ENCODE measurements around the gene NCS1.

The NCS1 gene

DNA sequence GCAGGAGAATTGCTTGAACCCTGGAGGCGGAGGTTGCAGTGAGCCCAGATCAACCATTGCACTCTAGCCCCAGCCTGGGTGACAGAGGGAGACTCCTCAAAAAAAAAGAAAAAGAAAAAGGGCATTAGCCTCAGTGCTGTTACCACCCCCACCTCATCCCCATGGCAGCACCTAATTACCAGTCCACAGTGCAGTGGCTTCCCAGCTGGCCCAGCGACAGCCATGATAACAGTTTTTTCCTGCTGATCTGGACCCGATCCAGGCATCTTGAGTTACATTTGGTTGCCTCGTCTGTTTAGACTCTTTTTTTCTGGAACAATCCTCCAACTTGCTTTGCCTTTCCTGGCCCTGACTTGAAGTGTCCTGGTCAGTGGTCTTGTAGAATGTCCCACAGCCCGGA lies 24.4 kb downstream of the NCS1 start:
- DNase-seq, result no peak

DNA sequence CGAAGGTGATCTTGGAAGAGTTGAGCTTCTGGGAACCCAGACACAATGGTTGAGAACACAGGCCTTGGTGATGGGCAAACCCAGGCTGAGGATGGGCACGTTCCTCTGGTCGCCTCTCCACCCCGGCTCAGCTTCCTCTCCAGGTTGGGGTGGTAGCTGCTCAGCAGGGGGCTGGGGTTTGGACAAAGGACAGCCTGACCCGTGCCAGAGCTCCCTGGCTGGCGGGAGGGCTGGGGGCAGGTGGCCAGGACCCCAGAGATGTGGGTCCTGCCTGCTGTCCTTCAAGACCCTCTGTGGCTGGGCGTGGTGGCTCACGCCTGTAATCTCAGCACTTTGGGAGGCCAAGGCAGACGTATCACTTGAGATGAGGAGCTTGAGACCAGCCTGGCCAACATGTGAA lies 25.2 kb downstream of the NCS1 start:
- no peak for DNase-seq

DNA sequence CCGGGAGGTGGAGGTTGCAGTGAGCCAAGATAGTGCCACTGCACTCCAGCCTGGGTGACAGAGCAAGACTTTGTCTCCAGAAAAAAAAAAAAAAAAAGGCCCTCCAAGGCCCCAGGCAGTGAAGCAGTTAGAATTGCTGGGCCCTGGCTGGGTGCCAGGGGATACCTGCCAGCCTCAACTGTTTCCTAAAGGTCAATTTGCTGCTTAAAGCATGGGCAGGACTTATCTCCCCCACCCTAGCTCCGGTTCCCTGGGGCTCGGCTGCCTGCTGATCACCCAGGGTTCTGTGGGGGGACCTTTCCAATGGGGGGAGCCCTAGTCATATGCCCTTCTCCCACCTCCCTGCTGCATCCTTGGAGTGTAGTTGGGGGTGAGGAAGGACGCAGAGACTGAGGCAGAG lies 25.7 kb downstream of the NCS1 start:
- no peak for DNase-seq

DNA sequence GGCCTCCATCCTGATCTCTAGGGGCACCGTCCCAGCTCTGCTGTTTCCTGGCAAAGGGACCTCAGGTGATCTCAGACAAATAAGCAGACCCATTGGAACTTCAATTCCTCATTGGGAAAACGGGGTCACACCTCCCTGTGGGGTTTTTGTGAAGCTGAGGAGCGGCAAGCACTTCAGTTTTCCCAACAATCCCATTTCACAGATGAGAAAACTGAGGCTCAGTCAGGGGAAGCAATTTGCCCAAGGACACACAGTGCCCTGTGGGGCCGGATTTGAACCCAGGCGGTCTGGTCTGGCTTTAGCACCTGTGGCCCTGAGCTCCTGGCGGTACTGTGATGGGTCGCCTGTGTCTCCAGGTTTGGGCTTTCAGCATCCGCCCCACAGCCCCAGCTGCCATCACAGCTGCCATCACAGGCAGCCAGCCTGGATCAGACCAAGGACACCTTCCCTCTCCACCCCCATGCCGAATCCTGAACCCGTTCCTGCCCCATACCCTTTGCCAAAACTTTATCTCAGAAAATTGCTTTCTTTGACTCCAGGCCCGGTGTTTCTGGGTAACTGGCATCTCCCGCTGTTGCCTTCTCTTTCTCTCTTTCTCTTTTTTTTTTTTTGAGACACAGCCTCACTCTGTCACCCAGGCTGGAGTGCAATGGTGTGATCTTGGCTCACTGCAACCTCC lies 26.4 kb downstream of the NCS1 start:
- DNase-seq, result no peak

DNA sequence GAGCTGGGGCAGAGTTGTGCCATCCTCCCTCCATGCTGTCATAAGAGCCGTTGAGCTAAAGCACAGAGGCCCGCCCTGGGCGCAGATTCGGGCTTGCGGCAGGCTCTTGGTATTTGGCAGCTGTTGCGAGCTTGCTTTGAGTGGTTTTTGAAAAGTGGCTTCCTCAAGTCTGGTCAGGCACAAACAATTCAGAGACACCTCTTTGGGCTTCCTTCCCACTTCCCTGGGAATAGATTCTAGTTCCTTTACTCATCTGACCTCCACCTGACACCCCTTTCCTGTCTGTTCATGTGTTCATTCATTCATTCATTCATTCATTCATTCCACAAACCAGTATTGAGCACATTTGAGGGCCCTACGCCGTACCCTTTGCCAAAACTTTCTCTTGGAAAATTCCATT lies 27.4 kb downstream of the NCS1 start:
- DNase-seq, result no peak

DNA sequence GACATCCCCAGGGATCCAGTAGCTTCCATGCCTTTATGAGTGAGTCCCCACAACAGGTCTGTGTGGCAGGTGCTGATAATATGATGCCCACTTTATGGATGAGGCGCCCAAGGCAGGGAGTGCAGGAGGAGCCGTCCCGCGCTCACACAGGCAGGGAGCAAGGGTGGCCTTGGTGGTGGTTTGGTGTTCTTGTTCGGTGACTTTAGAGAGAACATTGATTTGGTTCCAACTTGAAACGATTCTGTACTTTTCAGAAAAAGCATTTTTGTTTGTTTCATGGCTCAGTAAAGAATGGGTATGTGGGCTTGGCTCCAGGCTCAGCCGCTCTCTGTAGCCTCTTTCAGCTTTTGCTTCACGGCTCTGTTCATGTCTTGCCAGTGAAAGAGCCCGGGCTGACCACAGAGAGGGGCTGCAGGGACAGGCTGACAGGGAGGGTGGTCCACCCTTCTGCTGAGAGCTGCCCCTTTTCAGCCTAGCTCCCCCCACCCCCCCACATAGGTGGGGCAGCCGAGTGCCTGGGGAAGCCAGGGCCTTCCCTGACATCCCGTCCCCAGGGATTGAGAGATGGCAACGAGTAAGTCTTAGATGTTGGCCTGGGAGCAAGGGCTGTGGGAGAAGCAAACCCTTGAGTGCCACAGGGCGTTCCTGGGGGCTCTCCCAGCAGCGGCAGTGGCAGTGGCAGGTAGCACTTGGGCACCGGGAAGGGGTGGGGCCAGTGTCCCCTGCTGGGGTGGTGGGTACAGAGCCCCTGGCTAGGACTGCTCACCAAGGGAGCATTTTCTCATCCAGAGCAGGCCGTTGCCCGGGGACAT lies 28.0 kb downstream of the NCS1 start:
- DNase-seq, result no peak

DNA sequence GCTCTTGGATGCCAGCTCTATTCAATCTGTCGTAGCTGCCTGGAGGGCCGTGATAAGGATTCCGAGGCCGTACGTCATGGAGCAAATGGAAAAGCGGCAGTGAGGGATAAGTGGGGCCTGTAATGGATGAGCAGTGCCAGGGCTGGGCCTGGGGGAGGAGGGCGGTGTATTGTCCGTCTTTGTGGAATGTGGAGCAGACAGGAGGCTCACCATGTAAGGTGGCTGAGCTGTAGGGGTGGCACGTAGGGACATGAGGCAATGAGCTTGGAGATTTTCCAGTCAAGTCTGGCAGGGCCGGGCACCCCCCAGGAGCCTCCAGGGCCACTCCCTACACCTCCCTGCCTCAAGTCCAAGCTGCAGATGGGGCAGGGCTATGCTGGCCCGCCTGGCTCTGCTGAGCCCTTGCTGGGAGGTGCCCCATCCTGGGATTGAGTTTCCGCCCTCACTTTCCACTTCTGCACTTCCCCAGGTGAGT lies 29.2 kb downstream of the NCS1 start:
- no peak for DNase-seq

DNA sequence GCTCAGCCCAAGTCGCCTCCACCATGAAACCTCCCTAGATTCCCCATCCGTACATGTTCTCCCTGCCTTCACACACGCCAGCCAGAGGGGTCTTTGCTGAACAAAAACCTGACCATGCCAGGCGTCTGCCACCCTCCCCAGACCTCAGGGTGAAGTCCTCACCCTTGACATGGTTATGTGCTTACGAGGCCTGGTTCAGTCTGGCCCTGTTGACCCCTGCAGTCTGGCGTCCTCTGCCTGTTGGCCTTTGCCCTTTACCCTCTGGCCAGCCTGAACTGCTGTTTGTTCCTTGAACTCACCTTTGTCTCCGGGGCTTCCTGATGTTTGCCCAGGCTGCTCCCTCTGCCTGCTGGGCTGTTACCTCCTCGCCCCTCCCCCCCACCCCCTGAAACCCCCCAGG lies 29.8 kb downstream of the NCS1 start:
- DNase-seq, result no peak

DNA sequence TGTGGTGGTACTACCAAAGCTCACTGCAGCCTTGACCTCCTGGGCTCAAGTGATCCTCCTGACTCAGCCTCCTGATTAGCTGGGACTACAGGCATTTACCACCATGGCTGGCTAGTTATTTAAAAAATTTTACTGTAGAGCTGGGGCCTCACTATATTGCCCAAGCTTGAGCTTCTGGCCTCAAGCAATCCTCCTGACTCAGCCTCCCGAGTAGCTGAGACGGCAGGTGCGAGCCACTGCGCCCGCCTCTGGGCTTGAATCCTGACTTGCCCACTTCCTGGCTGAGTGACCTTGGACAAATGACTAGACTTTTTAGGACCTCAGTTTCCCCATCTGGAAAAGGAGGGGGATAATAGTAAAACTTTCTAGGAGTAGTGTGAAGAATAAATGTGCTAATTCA lies 32.1 kb downstream of the NCS1 start:
- DNase-seq, result no peak

DNA sequence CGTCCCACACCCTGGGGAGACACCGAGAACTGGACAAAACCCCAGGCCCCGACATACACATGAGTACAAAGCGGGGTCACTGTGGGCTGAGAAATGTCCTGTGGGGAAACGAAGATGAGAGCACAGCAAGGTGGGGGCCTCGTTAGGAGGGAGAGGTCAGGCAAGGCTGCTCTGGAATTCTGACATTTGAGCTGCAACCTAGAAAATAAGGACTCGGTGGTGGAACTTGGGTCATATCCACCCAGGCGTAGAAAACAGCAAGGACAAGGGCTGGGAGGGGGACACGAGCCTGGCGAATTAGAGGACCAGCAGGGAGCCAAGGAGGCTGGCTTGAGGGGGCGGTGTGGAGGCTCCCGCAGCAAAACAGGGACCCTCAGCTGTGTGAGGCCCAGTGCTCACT lies 32.8 kb downstream of the NCS1 start:
- no peak for DNase-seq

DNA sequence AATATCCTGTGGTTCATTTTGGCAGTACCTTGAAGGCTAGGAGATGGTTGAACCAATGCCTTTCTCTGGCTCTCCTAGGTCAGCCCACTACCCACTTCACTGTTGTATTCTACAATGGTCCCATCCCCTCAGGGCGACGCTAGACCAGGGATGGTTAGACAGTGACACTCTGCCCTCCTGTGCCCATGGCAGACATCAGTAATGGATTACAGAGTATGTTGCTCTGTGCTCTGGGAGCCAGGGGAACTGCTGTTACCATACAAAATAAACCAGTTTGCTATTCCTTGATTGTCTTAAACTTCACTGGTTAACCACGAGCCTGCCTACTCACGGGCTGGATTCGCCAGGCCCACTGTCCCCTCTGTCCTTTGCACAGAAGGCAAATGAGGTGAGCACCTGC lies 33.7 kb downstream of the NCS1 start:
- DNase-seq, result no peak

DNA sequence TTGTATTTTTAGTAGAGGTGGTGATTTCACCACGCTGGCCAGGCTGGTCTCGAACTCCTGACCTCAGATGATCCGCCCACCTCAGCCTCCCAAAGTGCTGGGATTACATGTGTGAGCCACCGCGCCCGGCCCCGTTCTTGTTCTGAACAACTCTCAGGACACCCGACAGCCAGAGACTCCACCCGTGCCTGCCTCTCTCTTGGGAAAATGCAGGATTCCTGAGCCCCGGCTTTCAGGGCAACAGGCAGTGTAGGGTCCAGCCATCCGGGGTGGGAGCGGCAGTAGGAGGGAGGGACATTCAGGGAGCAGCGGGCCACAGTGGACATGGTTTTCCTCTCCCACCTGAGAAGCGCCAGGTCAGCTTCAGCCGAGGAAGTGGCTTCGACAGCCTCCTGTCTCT lies 34.4 kb downstream of the NCS1 start:
- no peak for DNase-seq

DNA sequence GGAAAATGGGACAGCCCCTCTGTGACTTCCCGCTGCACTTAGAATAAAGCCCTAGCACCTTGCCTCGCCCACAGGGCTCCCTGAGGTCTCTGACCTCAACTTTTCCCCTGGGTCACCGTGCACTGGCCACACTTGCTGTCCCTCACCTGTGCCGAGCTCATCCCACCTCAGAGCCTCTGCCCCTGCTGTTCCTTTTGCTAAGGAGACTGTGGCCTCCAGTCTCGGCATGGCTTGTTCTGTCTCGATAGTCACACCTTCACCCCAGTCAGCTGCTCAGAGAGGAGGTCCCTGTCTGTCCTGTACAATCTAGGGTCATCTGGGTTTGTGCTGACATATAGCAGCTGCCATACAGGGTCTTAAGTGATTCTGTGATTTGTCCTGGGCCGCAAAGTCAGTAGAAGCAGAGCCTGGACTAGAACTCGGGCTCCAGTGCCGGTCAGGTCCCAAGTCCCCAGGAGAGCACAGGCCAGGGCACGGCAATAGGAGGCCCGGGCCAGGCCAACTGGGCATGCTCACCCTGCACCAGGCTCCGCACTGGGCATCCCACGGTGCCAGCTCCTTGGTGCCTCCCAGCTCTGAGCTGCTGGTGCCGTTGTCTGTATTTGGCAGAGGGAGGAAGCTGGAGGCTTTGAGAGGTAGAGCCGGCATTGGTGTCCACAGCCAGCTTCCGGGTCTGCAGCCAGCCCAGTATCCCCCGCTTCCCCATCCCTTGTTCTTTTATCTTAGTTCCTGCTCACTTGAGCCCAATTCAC lies 35.2 kb downstream of the NCS1 start:
- DNase-seq, result no peak

DNA sequence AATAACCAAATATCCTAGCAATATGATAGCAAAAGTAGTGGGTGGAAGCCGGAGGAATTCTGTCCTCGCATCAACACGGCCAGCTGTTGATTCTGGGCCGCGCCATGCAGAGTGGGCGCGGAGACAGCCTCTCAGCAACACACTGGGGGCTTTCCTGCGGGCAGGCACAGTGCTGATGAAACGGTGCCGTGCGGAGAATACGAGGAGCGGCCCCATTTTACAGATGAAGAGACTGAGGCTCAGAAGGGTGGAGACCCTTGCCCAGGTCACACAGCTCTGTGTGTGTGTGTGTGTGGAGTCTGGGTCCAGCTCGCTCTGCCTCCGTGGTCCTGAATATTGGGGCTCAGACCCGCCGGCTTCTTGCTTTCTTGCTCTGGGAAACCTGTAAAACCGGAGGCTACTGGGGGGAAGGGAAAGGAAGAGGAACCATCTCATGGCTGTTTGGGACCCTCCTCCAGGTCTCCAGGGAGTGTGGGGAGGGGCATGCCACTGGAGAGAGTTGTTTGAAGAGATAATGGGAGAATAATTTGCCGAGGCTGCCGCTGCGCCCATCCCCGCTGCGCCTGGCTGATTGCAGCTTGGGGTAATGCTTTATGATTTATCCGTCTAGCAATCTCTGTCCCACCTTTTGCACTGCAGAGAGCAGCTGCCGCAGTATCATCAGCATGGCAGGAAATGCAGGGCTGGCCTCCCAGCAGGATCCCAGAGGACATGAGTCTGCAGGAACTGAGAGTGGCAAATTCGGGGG lies 36.6 kb downstream of the NCS1 start:
- DNase-seq, result no peak

DNA sequence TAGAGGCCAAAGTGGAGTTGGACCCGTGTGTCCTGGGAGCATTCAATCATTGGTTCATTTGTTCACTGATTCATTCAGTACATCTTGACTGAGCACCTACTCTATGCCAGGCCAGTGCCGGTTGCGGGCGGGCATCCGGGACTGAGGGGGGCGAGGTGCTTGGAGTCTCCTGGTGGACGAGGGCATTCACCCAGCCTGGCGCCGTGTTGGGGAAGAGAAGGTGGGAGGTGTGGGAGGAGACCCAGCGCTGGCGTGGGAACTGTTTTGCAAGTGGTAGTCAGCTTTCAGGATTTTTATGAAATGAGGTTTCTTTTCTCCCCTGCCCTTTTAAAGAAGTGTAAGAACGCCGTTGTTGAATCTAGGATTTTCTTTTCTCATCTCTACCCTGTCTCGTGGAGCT lies 37.2 kb downstream of the NCS1 start:
- no peak for DNase-seq

DNA sequence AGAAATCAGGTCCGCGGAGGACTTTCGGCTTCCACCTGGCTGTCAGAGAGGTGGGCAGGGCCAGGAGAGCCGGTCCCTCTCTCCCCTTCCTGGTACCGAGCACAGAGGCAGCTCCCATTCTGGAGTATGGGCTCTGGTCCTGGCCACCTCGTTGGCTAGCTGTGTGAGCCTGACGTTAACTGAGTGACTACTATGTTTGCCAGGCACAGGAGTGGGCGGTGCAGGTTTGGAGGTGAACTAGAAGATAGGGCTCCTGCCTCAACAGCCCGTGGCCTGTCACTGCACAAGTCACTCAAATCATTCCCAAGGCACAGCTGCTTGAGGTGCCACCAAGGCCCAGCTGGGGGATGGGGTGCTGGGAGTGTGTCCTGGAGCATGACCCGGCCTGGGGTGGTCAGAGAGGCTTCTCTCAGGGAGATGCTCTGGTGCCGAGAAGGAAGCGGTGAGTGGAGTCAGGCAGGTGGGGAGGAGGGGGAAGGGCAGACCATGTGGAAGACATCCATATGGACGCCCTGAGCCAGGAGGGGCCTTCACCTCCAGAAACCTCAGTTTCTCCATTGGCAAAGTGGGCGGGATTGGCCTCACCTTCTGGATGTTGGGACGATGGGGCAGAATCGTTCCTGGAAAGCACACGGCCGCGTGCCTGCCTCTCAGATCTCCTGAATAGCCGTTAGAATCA lies 39.5 kb downstream of the NCS1 start:
- DNase-seq, result no peak

DNA sequence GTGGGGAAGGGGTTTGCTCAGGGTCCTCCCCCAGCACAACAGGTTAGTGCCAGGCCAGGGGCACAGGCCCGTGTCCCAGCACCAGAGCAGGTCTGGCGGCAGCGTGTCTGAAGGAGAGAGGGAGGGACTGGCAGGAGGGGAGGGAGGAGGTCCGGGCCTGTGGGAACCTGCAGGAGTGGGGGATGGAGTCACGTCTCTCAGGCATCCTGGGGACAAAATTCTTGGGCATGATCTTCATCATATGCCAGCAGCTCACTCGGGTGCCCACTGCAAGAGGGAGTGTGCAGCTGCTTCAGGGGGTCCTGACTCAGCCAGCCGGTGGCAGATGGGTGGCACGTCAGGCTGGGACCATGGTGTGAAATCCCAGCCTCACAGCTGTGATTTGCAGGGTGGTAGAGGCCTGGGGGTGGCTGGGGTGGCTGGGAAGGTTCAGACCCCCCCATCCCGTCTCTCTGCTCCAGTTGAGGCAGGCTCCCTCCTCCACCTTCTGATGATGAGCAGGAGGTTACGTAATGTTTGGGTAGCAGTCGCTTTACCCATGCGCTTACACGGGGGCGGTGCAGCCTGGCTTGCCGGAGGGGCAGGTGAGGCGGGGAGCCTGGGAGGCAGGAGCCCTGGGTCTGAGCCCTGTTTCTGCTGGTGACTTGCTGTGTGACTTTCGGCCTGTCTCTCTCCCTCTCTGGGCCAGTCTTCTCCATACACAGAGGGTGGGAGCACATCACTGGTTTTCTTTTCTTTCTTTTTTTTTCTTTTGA lies 40.5 kb downstream of the NCS1 start:
- DNase-seq, result no peak

DNA sequence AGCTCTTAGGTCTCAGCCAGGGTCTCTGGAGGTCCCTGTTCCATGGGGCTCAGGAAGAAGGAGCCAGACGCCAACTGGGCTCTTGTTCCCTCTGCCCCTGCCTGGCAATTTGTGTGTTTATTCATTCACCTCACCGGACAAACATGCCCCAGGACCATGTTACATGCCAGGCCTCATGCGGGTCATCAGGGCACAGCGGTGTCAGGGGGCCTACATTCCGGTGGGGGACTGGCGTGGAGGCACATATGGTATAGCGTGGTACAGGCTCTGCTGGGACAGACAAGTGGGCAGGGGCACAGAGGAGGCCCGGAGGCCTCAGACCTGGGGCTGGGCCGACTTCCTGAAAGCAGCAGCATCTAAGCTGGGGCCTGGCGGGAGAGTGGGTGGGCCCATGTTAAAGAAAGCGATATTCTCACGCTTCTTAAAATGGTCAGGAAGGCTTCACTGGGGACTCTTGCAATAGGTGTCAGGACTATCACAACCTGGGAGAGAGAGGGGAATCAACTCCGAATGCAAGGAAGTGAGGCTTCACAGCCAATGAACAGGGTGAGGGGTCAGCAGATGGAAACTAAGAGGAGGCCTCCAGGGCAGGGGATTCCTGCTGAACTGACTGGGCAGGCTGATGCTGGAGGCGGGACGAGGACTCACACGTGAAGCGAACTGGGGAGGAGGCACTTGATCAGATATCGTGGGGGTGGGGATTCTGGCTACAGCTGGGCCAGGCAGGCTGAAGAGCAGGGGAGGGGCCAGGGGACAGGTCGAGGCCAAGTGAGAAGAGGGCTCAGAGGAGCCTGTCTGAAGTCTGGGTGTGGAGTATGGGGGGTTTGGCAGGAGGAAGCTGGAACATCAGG lies 41.9 kb downstream of the NCS1 start:
- no peak for DNase-seq

DNA sequence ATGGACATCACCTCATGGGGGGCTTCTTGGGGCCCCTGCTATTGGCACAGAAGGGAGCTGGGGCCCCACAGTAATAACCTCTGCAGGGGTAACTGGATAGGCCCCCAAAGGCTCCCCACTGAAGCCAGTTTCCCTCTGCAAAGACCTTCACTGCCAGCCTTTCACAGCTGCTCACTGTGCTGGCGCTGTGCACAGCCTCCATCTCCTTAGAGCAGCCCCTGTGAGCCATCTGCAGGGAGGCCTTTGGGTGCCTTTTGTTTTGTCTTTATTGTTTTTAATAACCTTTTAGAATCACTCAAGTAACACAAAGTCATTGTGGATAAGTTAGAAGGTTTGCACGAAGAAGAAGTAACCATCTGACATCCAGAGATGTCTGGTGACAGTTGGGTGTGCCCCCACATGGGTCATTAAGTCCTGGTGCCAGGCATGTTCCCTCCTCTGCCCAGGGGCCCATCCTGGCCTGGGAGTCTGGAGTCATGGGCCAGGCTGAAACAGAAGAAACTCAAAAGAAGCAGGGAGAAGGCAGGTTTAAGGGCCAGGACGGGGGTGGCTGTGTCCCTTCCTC lies 42.7 kb downstream of the NCS1 start:
- DNase-seq, result no peak
